ENCODE measurements around the gene ZNF462.

GRCh38 chr9:106869458-106869857, 6.5 kb downstream of the ZNF462 start:
- TF ChIP-seq POLR2A (IDR thresholded peaks at IDR 0.05) (no peak), CTCF (IDR thresholded peaks at IDR 0.05 in 4 of 5, conservative IDR thresholded peaks at IDR 0.05 in 1 of 5) (no peak)

Measured in gastrocnemius medialis (tissue), 4 donors.